HL-60 (cell line): ENCODE data around the gene GNAQ.

Experiments
- POLR2AphosphoS5 ChIP-seq: IDR thresholded peaks from 2 replicates; pipeline ENCODE4 v1.6.1; 2012; ENCODE audit warnings: low read depth
- TF ChIP-seq, protein P1 (sequence below): IDR thresholded peaks from one replicate; pipeline ENCODE4 v1.5.1; 2011; ENCODE audit warnings: low read length, control low read depth, inconsistent platforms; ENCODE audit not compliant: insufficient read depth

DNA sequence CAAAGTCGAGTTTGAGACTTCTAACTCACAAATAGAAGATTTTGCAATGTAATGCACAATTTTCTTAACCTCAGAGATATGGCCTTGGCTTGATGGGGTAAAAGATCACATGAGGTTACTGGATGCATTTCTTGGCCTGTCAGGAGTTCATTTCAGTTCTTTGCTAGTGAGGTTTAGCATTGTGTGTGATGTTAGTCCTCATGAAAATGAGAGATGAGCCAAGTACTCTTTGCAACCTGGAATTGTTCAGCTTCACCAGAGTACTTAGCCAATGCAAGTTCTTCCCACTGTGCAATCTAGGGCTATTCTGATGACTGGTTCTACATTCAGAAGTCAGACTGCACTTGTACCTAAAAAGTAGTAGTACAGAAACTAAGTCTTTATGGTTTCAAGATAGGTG is 24.9 kb downstream of the GNAQ start:
- TF ChIP-seq, protein P1, sequence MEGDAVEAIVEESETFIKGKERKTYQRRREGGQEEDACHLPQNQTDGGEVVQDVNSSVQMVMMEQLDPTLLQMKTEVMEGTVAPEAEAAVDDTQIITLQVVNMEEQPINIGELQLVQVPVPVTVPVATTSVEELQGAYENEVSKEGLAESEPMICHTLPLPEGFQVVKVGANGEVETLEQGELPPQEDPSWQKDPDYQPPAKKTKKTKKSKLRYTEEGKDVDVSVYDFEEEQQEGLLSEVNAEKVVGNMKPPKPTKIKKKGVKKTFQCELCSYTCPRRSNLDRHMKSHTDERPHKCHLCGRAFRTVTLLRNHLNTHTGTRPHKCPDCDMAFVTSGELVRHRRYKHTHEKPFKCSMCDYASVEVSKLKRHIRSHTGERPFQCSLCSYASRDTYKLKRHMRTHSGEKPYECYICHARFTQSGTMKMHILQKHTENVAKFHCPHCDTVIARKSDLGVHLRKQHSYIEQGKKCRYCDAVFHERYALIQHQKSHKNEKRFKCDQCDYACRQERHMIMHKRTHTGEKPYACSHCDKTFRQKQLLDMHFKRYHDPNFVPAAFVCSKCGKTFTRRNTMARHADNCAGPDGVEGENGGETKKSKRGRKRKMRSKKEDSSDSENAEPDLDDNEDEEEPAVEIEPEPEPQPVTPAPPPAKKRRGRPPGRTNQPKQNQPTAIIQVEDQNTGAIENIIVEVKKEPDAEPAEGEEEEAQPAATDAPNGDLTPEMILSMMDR, result no peak
- no peak for TF ChIP-seq POLR2AphosphoS5
